HepG2 (cell line): ENCODE measurements around the gene PTPRH. TPM values are rescaled to one million over a fixed set of nuclear protein-coding genes. Genes with fewer than 3 reads are reported as not detected.

Experiments used
- AKAP8 ChIP-seq: sonication (generic); formaldehyde crosslinking; IDR thresholded peaks from 2 replicates; pipeline ENCODE4 v1.5.1; 2020; ENCODE audit warnings: mild to moderate bottlenecking, missing genetic modification reagents
- ATM ChIP-seq: fragments of 450-650 bp; IDR thresholded peaks from 2 replicates; pipeline ENCODE4 v1.7.1; 2017; ENCODE audit warnings: mild to moderate bottlenecking, borderline replicate concordance
- DNMT3B ChIP-seq: conservative IDR thresholded peaks from 2 replicates; pipeline ENCODE4 v1.6.1; 2016; ENCODE audit warnings: missing biosample characterization, control low read depth
- DRAP1 ChIP-seq: IDR thresholded peaks from 2 replicates; pipeline ENCODE4 v1.6.1; 2016; ENCODE audit warnings: missing genetic modification reagents, missing compliant biosample characterization
- HMGXB3 ChIP-seq: sonication (generic); formaldehyde crosslinking; IDR thresholded peaks from 2 replicates; pipeline ENCODE4 v1.4.0; 2020; ENCODE audit warnings: missing genetic modification reagents, borderline replicate concordance
- MAX ChIP-seq: IDR thresholded peaks from 2 replicates; pipeline ENCODE4 v1.6.1; 2012; ENCODE audit warnings: inconsistent platforms
- PATZ1 ChIP-seq: sonication (generic); formaldehyde crosslinking; IDR thresholded peaks from 2 replicates; pipeline ENCODE4 v1.4.0; 2020; ENCODE audit warnings: missing genetic modification reagents
- RARA ChIP-seq: IDR thresholded peaks from 2 replicates; pipeline ENCODE4 v1.6.1; 2016; ENCODE audit warnings: missing genetic modification reagents, missing compliant biosample characterization
- SALL1 ChIP-seq: sonication (generic); formaldehyde crosslinking; IDR thresholded peaks from 2 replicates; pipeline ENCODE4 v1.8.0; 2022; ENCODE audit warnings: mild to moderate bottlenecking, missing genetic modification reagents
- SMAD3 ChIP-seq: sonication (generic); formaldehyde crosslinking; IDR thresholded peaks from 2 replicates; pipeline ENCODE4 v1.4.0; 2020; ENCODE audit warnings: missing genetic modification reagents
- YY1 ChIP-seq: IDR thresholded peaks from 2 replicates; pipeline ENCODE4 v1.6.1; 2011; ENCODE audit warnings: low read length, low read depth, moderate library complexity, mild to moderate bottlenecking; ENCODE audit not compliant: insufficient read depth, insufficient replicate concordance
- ZNF121 ChIP-seq: sonication (generic); formaldehyde crosslinking; IDR thresholded peaks from 2 replicates; pipeline ENCODE4 v1.5.0; 2020; ENCODE audit warnings: mild to moderate bottlenecking, missing genetic modification reagents
- ZNF431 ChIP-seq: sonication (generic); formaldehyde crosslinking; IDR thresholded peaks from 2 replicates; pipeline ENCODE4 v1.9.0; 2022; ENCODE audit warnings: missing genetic modification reagents, low read depth, mild to moderate bottlenecking, borderline replicate concordance
- ZNF75D ChIP-seq: sonication (generic); formaldehyde crosslinking; IDR thresholded peaks from 2 replicates; pipeline ENCODE4 v1.8.1; 2023; ENCODE audit warnings: missing genetic modification reagents, mild to moderate bottlenecking, borderline replicate concordance
- ZZZ3 ChIP-seq: sonication (generic); formaldehyde crosslinking; IDR thresholded peaks from 2 replicates; pipeline ENCODE4 v1.4.0; 2020; ENCODE audit warnings: missing genetic modification reagents, mild to moderate bottlenecking, borderline replicate concordance
- polyA plus RNA-seq, 8 experiments: library from polyadenylated mRNA; depleted of rRNA in 3 of 8; stranded (reverse) in 7 of 8; unstranded in 1 of 8; fragments of >200 nt; fragmentation: Illumina TruSeq in 4 of 8; extraction: Trizol in 4 of 8; gene quantifications; 2 replicates each; pipeline versions ENCODE4 v1.2.1 to v1.2.3, GENCODE V29; 2011 to 2016; ENCODE audit warnings: low read depth in 4 of 8, missing spikeins in 1 of 8, mixed read lengths in 1 of 8; ENCODE audit not compliant: insufficient read depth in 1 of 8
- total RNA-seq, 5 experiments: library from RNA; depleted of rRNA; stranded (reverse); fragments of >200 nt; fragmentation: Illumina TruSeq; extraction: Trizol; gene quantifications; 2 replicates each; pipeline ENCODE4 v1.2.3, GENCODE V29; 2016; ENCODE audit warnings: low read depth in 1 of 5
- TF ChIP-seq, protein P1 (sequence below): sonication (generic); formaldehyde crosslinking; conservative IDR thresholded peaks from 2 replicates; pipeline ENCODE4 v1.4.0; 2020; ENCODE audit warnings: mild to moderate bottlenecking, missing genetic modification reagents, moderate library complexity

PTPRH gene
- total and polyA plus RNA-seq, 2 of the 13 experiments (the other 11 are each of a cell fraction or from before 2014, with no cell fraction given) = 14.7 to 125 TPM

GRCh38 chr19:55209693-55210472 lies 582 bp upstream of the PTPRH start (continued):
- TF ChIP-seq HMGXB3 (CRISPR knock-in tag) (no peak), PATZ1 (CRISPR knock-in tag) (0 out of 2 replicates have a peak, but pooled peaks have one; percentile 36), SMAD3 (CRISPR knock-in tag) (peak; percentile 8; the same call in 1 of the 2 replicates), RARA (CRISPR knock-in tag) (peak; percentile 86), AKAP8 (CRISPR knock-in tag) (no peak), SALL1 (CRISPR knock-in tag) (peak; percentile 76; the same call in 1 of the 2 replicates), ZZZ3 (peak; percentile 30; the same call in 1 of the 2 replicates), MAX (peak; percentile 85), ZNF431 (CRISPR knock-in tag) (peak; percentile 16; the same call in 1 of the 2 replicates), ZNF75D (CRISPR knock-in tag) (no peak), ZNF121 (no peak), ATM (no peak), DRAP1 (no peak), YY1 (no peak), DNMT3B (no peak)
- TF ChIP-seq, protein P1, sequence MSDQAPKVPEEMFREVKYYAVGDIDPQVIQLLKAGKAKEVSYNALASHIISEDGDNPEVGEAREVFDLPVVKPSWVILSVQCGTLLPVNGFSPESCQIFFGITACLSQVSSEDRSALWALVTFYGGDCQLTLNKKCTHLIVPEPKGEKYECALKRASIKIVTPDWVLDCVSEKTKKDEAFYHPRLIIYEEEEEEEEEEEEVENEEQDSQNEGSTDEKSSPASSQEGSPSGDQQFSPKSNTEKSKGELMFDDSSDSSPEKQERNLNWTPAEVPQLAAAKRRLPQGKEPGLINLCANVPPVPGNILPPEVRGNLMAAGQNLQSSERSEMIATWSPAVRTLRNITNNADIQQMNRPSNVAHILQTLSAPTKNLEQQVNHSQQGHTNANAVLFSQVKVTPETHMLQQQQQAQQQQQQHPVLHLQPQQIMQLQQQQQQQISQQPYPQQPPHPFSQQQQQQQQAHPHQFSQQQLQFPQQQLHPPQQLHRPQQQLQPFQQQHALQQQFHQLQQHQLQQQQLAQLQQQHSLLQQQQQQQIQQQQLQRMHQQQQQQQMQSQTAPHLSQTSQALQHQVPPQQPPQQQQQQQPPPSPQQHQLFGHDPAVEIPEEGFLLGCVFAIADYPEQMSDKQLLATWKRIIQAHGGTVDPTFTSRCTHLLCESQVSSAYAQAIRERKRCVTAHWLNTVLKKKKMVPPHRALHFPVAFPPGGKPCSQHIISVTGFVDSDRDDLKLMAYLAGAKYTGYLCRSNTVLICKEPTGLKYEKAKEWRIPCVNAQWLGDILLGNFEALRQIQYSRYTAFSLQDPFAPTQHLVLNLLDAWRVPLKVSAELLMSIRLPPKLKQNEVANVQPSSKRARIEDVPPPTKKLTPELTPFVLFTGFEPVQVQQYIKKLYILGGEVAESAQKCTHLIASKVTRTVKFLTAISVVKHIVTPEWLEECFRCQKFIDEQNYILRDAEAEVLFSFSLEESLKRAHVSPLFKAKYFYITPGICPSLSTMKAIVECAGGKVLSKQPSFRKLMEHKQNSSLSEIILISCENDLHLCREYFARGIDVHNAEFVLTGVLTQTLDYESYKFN = peak; percentile 64; the same call in 1 of the 2 replicates
